HCEC 1CT (cell line): Measurements from ENCODE around the gene GRID2.

Source experiments
- DNase-seq: peaks from one replicate; pipeline ENCODE4 v3.0.0-alpha.2; 2017

GRID2 gene

GRCh38 chr4:92988301-92988700, 684.5 kb downstream of the GRID2 start:
- DNase-seq, result no peak

- DNase-seq, result no peak
Observed at GRCh38 chr4:92992758-92993157, 689.0 kb downstream of the GRID2 start.

GRCh38 chr4:92994727-92995126, 691.0 kb downstream of the GRID2 start:
- no peak for DNase-seq

- no peak for DNase-seq
Observed at GRCh38 chr4:92996533-92996932, 692.8 kb downstream of the GRID2 start.

- DNase-seq, result no peak
Observed at GRCh38 chr4:93000910-93001309, 697.1 kb downstream of the GRID2 start.

GRCh38 chr4:93002240-93002639, 698.5 kb downstream of the GRID2 start:
- DNase-seq, result no peak

- DNase-seq, result no peak
Observed at GRCh38 chr4:93016350-93016749, 712.6 kb downstream of the GRID2 start.

GRCh38 chr4:93018243-93018642, 714.5 kb downstream of the GRID2 start:
- no peak for DNase-seq

- DNase-seq, result no peak
Observed at GRCh38 chr4:93018806-93019205, 715.0 kb downstream of the GRID2 start.

- DNase-seq, result no peak
Observed at GRCh38 chr4:93029769-93030168, 726.0 kb downstream of the GRID2 start.

- DNase-seq, result no peak
Observed at GRCh38 chr4:93030670-93031069, 726.9 kb downstream of the GRID2 start.

GRCh38 chr4:93031431-93032098, 727.8 kb downstream of the GRID2 start:
- no peak for DNase-seq

- DNase-seq, result no peak
Observed at GRCh38 chr4:93042746-93043145, 739.0 kb downstream of the GRID2 start.

- no peak for DNase-seq
Observed at GRCh38 chr4:93053140-93053539, 749.4 kb downstream of the GRID2 start.

GRCh38 chr4:93061826-93062225, 758.1 kb downstream of the GRID2 start:
- no peak for DNase-seq

GRCh38 chr4:93063325-93063724, 759.6 kb downstream of the GRID2 start:
- DNase-seq, result no peak

GRCh38 chr4:93065790-93066189, 762.0 kb downstream of the GRID2 start:
- no peak for DNase-seq

- DNase-seq, result peak; percentile 36
Observed at GRCh38 chr4:93066749-93067148, 763.0 kb downstream of the GRID2 start.

- no peak for DNase-seq
Observed at GRCh38 chr4:93072292-93072691, 768.5 kb downstream of the GRID2 start.

GRCh38 chr4:93080316-93080715, 776.5 kb downstream of the GRID2 start:
- DNase-seq, result no peak

GRCh38 chr4:93084599-93085305, 781.0 kb downstream of the GRID2 start:
- DNase-seq, result no peak

- DNase-seq, result no peak
Observed at GRCh38 chr4:93086356-93086755, 782.6 kb downstream of the GRID2 start.

- no peak for DNase-seq
Observed at GRCh38 chr4:93092765-93093164, 789.0 kb downstream of the GRID2 start.

- DNase-seq, result no peak
Observed at GRCh38 chr4:93103042-93103441, 799.3 kb downstream of the GRID2 start.

- DNase-seq, result no peak
Observed at GRCh38 chr4:93116624-93117023, 812.9 kb downstream of the GRID2 start.
